NCI-H446 (cell line): ENCODE results near the gene LINC00305.

ENCODE experiments used
- DNase-seq, 2 experiments: peaks; one replicate each; lab custom pipeline; 2025; lab: John Stamatoyannopoulos, UW

Gene LINC00305

DNA sequence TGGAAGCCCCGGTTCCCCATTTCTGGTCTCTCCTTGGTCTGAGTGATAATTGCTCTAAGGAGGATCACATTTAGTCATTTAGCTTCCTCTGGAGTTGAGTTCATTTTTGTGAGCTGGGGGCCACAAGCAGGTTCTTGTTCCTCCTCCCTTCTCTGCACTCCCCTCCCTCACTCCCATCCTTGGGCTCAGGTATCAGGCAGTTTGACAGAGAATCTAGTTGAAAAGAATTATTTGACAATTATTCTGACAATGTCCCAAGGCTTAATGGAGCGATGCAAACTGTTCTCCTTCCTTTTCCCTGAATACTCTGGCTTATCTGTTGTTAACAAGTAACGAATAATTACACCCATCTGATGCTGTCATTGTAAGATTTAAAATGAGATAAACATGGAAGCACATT, 117.5 kb downstream of the LINC00305 start:
- no peak for DNase-seq
